ENCODE measurements around the gene PRR19.

PRR19 gene

DNA sequence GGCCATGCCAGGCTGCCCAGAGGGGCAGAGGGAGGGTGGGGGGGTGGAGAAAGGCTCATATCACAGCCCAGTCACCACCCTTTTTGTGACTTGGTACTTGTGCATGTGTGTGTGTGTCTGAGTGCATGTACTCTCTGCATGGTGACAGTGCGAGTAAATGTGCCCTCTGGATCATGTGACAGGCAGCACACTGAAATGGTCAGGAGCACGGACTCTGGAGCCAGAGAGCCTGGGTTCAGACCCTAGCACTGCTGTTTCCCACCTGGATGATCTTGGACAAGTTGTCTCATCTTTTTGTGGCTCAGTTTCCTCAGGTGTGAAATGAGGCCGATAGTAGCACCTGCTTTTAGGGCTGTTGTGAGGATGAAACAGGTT is 30.9 kb upstream of the PRR19 start:
- peak; percentile 54 for DNase-seq (ENCODE audit: low spot score)

DNA sequence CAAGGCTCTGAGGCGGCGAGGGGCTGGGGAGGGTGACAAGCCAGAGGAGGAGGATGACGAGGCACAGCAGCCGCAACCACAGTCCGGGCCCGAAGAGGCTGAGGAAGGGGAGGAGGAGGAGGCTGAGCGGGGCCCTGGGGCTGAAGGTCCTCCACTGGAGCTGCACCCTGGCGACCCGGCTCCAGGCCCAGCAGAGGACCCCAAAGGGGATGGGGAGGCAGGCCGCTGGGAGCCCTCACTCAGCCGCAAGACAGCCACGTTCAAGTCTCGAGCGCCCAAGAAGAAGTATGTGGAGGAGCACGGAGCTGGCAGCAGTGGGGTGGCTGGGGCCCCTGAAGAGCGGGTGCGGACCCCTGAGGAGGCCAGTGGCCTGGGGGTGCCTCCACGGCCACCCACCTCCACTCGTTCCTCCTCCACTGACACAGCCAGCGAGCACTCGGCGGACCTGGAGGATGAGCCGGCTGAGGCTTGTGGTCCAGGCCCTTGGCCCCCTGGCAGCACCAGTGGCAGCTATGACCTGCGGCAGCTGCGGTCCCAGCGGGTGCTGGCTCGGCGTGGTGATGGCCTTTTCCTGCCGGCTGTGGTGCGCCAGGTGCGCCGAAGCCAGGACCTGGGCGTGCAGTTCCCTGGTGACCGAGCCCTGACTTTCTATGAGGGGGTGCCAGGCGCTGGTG is 29.9 kb upstream of the PRR19 start:
- no peak for DNase-seq (ENCODE audit: low spot score)

DNA sequence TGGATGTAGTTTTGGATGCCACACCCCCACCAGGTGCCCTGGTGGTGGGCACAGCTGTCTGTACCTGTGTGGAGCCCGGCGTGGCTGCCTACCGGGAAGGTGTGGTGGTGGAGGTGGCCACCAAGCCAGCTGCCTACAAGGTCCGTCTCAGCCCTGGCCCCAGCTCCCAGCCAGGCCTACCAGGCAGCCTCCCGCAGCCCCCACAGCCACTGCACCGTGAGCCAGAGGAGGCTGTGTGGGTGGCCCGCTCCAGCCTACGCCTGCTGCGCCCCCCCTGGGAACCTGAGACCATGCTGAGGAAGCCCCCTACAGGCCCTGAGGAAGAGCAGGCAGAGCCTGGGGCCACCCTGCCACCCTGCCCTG is 29.4 kb upstream of the PRR19 start:
- DNase-seq (ENCODE audit: low spot score) = no peak

DNA sequence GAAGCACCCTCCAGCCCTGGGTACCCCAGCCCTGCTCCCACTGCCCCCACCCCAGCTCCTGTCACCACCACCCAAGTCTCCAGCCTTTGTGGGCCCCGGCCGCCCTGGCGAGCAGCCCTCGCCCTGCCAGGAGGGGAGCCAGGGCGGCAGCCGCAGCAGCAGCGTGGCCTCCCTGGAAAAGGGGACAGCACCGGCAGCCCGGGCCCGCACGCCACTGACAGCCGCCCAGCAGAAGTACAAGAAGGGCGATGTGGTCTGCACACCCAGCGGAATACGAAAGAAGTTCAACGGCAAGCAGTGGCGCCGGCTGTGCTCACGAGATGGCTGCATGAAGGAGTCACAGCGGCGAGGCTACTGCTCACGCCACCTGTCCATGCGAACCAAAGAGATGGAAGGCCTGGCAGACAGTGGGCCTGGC is 28.9 kb upstream of the PRR19 start:
- no peak for DNase-seq (ENCODE audit: low spot score)

DNA sequence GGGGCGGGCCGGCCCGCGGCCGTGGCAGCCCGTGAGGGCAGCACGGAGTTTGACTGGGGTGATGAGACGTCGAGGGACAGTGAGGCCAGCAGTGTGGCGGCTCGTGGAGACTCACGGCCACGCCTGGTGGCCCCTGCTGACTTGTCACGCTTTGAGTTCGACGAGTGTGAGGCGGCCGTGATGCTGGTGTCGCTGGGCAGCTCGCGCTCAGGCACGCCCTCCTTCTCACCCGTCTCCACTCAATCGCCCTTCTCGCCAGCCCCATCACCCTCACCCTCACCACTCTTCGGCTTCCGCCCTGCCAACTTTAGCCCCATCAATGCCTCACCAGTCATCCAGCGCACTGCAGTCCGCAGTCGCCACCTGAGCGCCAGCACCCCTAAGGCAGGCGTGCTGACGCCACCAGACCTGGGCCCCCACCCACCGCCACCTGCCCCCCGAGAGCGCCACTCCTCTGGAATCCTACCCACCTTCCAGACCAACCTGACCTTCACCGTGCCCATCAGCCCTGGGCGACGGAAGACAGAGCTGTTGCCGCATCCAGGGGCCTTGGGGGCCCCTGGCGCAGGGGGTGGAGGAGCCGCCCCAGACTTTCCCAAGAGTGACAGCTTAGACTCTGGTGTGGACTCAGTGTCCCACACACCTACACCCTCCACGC is 28.4 kb upstream of the PRR19 start:
- no peak for DNase-seq (ENCODE audit: low spot score)

DNA sequence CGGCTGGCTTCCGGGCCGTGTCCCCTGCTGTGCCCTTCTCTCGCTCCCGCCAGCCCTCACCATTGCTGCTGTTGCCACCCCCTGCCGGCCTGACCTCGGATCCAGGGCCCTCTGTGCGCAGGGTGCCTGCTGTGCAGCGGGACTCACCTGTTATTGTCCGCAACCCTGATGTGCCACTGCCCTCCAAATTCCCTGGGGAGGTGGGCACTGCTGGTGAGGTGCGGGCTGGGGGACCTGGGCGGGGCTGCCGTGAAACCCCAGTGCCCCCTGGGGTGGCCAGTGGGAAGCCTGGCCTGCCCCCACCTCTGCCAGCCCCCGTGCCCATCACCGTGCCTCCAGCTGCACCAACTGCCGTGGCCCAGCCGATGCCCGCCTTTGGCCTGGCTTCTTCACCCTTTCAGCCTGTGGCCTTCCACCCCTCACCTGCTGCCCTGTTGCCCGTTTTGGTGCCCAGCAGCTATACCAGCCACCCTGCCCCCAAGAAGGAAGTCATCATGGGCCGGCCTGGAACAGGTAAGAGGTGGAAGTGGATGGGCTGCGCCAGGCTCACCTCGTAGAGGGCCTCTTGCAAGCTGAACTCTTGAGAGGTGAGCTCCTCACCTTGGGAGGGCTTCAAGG is 27.8 kb upstream of the PRR19 start:
- no peak for DNase-seq (ENCODE audit: low spot score)

DNA sequence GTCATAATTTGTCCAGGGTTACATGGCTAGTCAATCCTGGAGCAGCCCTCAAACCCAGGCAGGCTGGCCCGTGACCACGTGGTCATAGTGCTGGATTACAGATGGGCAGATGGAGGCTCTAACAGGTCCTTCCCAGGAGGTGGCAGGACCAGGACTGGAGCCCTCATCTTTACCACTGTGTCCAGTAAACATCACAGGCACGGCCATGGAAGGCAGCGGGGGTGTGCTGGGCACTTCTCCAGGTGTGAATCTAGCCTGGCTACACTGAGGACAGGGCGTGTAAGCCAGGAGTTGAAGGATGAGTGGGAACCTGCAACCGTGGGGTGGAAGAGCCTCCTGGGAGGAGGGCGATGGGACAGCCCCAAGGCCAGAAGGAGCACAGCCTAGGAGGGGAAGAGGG is 26.8 kb upstream of the PRR19 start:
- peak; percentile 76 for DNase-seq (ENCODE audit: low spot score)

DNA sequence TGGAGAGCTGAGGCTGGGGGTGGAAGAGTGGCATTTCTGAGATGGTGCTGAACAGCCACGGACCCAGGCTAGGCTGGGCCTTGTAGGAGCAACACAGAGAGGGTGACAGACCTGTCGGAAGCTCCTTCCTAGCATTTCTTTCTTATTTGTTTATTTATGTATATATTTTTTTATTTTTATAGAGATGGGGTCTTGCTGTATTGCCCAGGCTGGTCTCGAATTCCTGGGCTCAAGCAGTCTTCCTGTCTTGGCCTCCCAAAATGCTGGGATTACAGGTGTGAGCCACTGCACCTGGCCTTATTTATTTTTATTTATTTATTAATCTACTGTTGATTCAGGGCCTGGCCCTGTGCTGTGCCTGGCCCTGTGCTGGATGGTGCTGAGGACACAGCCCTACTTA is 26.4 kb upstream of the PRR19 start:
- no peak for DNase-seq (ENCODE audit: low spot score)

DNA sequence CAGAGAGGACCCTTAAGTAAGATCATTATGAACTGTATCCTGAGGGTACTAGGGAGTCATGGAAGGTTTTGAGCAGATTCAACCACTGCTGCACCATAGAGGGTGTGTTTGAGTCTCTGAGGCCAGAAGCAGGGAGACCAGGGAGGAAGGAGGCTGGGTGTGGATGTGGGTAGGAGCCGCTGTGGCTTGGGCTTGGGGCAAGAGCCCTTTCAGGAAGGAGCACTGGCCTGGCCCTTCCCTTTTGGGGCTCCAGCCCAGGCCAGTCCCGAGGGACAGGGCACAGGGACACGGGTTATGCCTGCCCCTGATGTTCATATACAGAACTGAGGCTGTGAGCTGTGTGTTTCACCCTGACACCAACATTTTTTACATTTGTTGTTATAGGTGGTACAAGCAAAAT is 25.6 kb upstream of the PRR19 start:
- DNase-seq (ENCODE audit: low spot score) = no peak

DNA sequence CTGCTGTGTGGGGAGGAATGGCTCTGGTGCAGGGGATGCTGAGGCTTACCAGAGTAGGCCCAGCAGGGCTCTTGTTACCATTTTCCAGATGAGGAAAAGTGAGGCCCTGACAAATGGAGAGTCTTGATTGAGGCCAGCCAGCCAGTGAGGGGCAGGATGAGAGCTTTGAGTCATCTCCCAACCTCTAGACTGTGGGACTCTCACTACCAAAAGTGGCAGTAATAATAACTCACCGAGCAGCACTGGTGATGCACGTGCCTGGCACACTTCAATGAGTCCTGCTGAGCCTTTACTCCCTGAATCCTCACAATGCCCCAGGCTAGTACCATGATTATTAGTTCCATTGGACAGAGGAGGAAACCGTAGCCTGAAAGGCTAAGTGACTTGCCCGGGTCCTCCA is 25.1 kb upstream of the PRR19 start:
- DNase-seq (ENCODE audit: low spot score) = no peak

DNA sequence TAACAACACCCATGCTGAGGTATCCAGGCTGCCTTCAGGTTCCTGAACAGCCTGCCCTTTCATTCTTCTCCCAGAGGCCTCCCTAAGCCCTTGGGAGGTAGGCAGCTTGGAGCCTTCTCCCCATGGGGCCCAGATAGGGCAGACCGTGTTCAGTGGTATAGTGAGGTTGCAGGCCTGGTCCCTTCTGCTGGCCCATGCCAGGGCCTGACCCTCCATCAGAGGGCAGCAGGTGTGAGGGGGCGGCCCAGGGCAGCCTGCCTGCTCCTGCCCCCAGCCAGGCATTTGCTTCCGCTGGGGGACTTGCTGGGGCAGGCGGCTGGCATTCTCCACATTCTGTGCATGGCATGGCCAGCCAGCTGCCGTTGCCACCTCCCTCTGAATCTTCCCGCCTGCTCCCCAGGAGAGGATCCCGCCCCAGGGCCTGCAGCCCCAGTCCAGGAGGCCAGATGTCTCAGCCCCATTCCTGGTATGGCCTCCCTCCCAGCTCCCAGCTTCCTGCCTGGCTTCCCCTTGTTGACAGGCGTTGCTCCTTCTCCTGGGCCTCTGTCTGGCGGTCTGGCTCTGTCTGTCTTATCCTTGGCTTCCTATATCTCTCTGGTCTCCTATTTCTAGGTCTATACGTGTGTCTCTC is 24.0 kb upstream of the PRR19 start:
- no peak for DNase-seq (ENCODE audit: low spot score)

DNA sequence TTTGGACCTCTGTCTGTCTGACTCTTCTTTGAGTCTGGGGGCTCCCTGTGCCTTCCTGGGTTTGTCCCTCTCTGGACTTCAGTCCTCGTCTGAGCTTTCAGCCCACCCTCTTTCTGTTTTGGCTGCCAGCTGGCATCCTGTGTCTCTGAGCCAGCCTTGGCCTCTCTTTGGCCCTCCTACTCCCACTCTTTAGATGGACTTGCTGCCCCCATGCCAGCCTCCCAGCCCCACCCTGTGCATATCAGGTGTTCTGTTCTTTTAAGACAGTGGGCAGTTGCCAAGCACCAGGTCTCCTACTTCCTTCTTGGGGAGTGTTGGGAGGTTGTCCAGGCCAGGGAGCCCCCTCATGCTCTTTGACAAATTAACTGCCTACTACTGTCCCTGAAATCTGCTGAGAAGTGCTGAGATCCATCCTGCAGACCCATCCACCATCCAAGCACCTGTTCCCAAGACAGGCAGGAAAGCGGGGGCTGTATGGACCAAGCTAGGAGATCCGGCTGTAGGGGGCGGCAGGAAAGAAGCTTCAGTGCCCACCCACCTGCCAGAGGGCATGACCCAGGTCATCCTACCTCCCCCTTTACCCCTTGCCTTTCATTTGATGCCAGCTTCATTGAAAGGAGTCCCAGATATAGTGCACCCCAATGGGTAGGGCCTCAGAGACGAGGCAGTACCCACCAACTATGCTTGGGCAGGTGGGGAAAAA is 23.3 kb upstream of the PRR19 start:
- no peak for DNase-seq (ENCODE audit: low spot score)

DNA sequence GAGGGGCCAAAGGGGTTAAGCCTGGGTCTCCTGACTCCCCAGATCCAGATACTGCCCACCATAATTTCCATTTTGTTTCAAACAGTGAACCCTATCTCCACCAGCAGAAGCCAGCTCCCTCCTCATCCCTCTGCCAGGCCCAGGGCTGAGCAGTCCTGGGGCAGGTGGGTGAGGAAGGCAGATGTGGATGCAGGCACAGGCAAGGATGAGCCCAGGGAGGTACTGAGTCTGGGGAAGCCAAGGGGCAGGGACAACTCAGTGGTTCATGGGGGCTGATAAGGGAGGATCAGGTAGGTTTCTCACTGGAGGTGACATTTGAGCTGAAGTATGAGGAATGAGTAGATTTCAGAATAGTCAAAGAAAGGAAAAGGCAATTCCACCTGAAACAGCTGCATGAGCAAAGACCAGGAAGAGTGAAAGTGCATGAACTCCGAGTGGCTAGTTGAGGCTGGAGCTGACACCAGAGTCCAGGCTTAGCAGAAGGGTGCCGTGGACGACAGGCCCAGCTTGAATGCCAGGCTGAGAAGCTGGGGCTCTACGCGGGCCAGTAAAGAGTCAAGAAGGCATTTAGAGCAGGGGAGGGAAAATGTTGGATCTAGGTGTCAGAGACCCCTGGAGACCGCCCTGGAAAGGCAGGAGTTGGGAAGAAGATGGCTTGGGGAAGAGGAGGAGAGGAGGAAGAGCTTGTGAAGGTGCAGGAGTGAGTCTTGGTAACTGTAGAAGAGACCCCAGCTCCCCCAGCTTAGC is 22.6 kb upstream of the PRR19 start:
- peak; percentile 72 for DNase-seq (ENCODE audit: low spot score)

DNA sequence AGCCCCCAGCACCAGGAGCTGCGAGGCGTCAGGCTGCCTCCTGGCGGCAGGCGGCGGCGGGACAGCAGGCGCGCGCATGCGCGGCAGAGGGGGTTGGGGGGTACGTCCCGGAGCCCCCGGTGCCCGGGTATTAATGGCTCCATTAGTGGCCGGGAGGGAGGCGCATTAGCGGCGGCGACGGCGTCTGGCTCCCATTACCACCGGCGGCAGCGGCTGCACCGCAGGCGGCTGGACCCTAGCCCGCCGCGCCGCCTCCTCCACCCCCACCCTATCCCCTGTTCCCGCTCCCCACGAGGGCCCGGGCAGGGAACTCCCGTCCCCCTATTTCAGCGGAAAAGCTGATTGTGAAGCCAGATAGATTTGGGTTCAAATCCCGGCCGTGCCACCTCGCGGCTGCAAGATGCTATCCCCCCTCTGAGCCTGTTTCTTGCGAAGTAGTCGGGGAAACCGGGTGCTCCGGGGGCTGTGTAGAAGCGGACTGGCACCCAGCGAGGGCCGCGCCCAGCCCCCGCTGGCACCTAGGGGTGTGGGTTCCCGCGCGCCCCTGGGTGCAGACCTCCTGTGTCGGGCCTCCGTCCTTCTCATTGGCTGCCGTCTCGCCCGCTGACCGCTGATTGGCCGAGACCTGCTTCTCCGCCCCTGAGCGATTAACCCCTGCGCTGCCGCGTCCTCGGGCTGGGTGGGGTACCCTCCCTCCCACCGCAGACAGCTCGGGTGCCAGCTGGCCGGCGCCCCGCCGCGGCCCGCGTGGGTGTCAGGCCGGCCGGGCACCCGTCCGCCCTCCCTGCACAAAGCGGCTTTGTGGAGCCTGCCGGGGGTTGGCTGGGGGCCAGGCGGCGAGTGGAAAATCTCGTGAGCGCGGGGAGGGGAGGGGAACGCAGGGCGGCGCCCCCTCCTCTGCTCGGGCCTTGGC is 21.8 kb upstream of the PRR19 start:
- peak; percentile 92 for DNase-seq (ENCODE audit: low spot score)

DNA sequence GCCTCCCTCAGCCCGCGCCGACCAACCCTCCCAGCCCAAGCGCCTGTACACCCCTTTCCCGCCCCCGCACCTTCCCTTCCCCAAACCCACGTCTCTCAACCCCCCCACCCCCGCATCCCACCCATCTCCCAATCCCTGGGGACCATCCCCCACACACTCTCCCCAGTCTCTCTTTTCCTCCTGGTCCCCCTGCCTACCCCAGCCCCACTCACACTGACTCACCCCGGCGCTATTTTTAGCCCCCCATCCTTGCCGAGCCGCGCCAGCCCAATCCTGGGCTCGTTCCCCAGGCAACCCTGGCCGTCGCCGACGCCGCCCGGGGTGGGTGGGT is 21.2 kb upstream of the PRR19 start:
- no peak for DNase-seq (ENCODE audit: low spot score)

DNA sequence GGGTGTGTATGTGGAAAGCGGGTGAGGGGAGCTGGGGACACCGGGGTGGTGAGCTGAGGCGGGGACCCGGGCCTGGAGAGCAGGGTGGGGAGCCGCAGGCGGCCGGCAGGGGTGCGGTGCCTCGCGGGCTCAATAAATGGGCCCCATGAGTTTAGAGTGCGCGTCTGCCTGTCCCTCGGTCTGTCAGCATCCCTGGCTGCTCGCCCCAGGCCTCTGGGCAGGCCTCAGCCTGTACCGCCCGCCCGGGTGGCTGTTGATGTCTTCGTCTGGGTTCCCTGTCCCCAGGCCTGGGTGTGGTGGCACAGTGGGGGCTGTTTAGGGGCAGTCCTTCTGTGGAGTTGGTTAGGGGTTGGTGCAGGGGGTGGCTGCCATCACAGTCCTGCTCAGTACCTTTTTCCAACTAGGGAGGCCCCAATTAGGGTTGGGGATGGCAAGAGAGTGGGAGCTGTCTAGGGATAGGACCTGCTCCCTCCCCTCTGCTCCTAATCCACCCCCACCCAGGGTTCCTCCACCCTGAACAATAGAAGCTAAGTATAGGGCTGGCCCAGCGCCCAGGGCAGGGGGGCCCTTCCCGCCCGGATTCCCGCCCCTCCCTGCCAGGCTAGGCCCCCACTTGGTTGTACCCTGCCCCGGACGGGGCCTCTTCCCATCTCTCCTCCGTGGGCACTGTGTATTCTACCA is 20.6 kb upstream of the PRR19 start:
- no peak for DNase-seq (ENCODE audit: low spot score)

DNA sequence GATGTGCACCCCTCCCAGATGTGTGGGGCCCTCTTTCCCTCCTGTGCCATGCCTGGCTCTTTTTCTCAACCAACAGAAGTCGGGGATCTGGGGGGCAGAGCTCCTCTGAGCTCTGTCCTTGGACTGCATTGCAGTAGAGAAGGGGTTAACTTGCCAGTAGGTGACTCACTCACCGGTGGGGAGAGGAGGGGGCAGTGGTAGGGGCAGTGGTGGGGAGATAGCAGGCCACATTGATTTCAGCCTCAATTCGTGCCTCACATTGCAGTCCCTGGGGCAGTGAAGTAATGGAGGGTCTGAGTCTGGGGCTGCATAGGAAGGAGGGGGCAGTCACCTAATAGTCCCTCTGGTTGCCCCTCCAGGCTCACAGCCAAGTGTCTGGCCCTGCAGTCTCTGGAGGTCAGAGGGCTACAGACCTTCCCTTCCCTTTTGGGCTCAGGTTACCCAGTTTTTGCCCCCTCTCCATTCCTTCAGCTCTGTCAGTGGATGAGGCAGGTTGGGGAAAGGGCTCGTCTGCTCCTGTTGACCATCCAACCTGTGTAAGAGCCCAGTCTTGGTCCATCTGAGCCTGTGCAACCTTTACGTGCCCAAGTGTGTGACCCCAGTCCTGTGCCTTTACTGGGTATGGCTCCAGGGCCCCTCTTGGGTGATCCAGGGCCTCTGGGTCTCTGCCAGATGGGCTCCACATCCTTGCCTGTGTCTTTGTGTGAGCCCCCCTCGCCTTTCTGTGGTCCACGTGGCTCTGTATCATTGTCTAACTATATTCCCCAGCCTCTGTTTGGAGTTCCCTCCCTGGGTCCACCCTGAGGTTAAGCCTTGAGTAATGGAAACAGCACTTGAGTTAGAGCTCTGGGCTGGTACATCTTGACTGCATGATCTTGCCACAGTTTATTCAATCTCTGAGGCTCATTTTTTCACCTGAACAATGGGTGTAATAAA is 19.8 kb upstream of the PRR19 start:
- DNase-seq (ENCODE audit: low spot score) = peak; percentile 61

DNA sequence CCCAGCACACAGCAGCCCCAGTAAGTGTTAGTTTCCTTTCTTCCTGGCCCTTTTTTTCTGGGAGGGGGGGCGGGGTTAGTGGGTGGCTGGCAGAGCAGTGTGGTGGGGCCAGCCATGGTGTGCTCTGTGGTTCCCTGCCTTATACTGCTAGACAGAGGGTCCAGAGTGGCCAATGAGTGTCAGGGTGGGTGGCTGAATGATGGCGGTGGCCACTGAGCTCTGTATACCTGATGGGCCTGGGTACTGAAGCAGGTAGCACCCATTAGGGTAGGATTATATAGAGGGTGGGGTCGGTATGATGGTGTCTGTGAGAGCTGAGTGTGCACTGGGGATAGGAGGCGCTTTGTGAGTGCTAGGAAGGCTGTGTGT is 19.1 kb upstream of the PRR19 start:
- no peak for DNase-seq (ENCODE audit: low spot score)

All from cerebellar cortex (tissue), 1 donor.